ENCODE results near the gene SNAPC1.

The SNAPC1 gene

GRCh38 chr14:61812347-61813095 is 50.3 kb downstream of the SNAPC1 start, which contains the start of gene SYT16:
Gene SYT16 (plus strand): TSS chr14:61812703.
- DNase-seq (ENCODE audit: low read depth), result no peak

- no peak for DNase-seq (ENCODE audit: low read depth)
Measured at GRCh38 chr14:61813096-61813606, 50.9 kb downstream of the SNAPC1 start.

- no peak for DNase-seq (ENCODE audit: low read depth)
Measured at GRCh38 chr14:61822458-61822857, 60.2 kb downstream of the SNAPC1 start.

- no peak for DNase-seq (ENCODE audit: low read depth)
Measured at GRCh38 chr14:61832783-61833182, 70.6 kb downstream of the SNAPC1 start.

- no peak for DNase-seq (ENCODE audit: low read depth)
Measured at GRCh38 chr14:61836184-61836583, 74.0 kb downstream of the SNAPC1 start.

GRCh38 chr14:61836807-61837206 is 74.6 kb downstream of the SNAPC1 start:
- DNase-seq (ENCODE audit: low read depth), result no peak

GRCh38 chr14:61837336-61838229 is 75.4 kb downstream of the SNAPC1 start:
- DNase-seq (ENCODE audit: low read depth), result peak; percentile 55

- DNase-seq (ENCODE audit: low read depth), result no peak
Measured at GRCh38 chr14:61838661-61839245, 76.5 kb downstream of the SNAPC1 start.

- peak; percentile 29 for DNase-seq (ENCODE audit: low read depth)
Measured at GRCh38 chr14:61839507-61839906, 77.3 kb downstream of the SNAPC1 start.

GRCh38 chr14:61841145-61841544 is 78.9 kb downstream of the SNAPC1 start:
- DNase-seq (ENCODE audit: low read depth), result no peak
